ENCODE measurements around the gene KXD1. TPM values are rescaled to one million over a fixed set of nuclear protein-coding genes. Genes with fewer than 3 reads are reported as not detected.
"Not testable (repeated sequence)": the region's sequence is repeated elsewhere in the genome, so short reads cannot be mapped to it uniquely, and the experiment has no call there.

Gene KXD1
- total and polyA plus RNA-seq, 8 donors, result 30.8 to 513 (median 77.8) TPM

- peak; percentile 100 for DNase-seq
- Histone ChIP-seq H3K4me1 (peaks cover 18 to 37% (median 33%) of the 10 kb centered on the region in 4 donors), H3K9me3 (no peaks in the 10 kb centered on the region), H3K27me3 (no peaks in the 10 kb centered on the region), H3K4me3 (peak overlapping the region; percentile 73 to 99 (median 91)), H3K27ac (peak overlapping the region; percentile 97 to 100 (median 99)), H3K36me3 (no peaks in the 10 kb centered on the region)
- WGBS, 5 donors, result 1 to 2% (median 1%) methylated on average over 37 to 51 of the region's 51 CpGs
- TF ChIP-seq CTCF (IDR thresholded peaks at IDR 0.05) (peak in 1 of 7 experiments; percentile 30), POLR2A (IDR thresholded peaks at IDR 0.05) (no peak), POLR2AphosphoS5 (IDR thresholded peaks at IDR 0.05) (peak; percentile 42 to 86 (median 50)), EP300 (IDR thresholded peaks at IDR 0.05) (no peak)
- intact Hi-C loops (cut with DNase I; ENCODE audit: low total_unique reads), result no loop called here
Measured at GRCh38 chr19:18522124-18522861, 35.4 kb upstream of the KXD1 start.

GRCh38 chr19:18522862-18523440 is 34.7 kb upstream of the KXD1 start:
- H3K4me1 ChIP-seq, result peaks cover 18 to 32% (median 30%) of the 10 kb centered on the region in 4 donors
- H3K9me3 ChIP-seq; DNase-seq; H3K36me3 ChIP-seq; intact Hi-C loops (cut with DNase I; ENCODE audit: low total_unique reads); H3K27me3 ChIP-seq: not testable (repeated sequence)
- peak overlapping the region in 2 of 4 donors; percentile 6 to 16 for H3K4me3 ChIP-seq
- peak overlapping the region; percentile 35 to 100 (median 60) for H3K27ac ChIP-seq
- 59 to 70% (median 61%) methylated on average over 19 of the region's 19 CpGs for WGBS, 5 donors

DNA sequence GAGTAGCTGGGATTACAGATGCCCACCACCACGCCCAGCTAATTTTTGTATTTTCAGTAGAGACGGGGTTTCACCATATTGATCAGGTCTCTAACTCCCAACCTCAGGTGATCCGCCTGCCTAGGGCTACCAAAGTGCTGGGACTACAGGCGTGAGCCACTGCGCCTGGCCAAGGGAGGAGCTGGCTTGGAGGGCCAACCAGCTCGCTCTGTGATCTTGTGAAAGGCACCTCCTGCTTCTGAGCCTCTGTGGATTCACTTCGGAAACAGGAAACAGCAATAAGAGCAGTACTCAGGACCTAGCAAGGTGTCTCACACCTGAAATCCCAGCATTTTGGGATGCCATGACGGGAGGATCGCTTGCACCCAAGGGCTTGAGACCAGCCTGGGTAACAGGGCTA is 33.8 kb upstream of the KXD1 start:
- intact Hi-C loops (cut with DNase I; ENCODE audit: low total_unique reads), result no loop called here
- WGBS, 5 donors, result 79 to 92% (median 90%) methylated on average over 9 of the region's 9 CpGs
- Histone ChIP-seq H3K4me3 (no peak overlapping the region), H3K27me3 (no peaks in the 10 kb centered on the region), H3K4me1 (peaks cover 15 to 29% (median 24%) of the 10 kb centered on the region in 4 donors), H3K9me3 (no peaks in the 10 kb centered on the region), H3K36me3 (no peaks in the 10 kb centered on the region), H3K27ac (no peak overlapping the region)
- TF ChIP-seq POLR2AphosphoS5 (IDR thresholded peaks at IDR 0.05) (no peak), EP300 (IDR thresholded peaks at IDR 0.05) (no peak), POLR2A (IDR thresholded peaks at IDR 0.05) (no peak), CTCF (IDR thresholded peaks at IDR 0.05) (no peak)
- no peak for DNase-seq

GRCh38 chr19:18526316-18526715 is 31.4 kb upstream of the KXD1 start:
- 81 to 90% (median 87%) methylated on average over 9 of the region's 9 CpGs for WGBS, 5 donors
- Histone ChIP-seq H3K4me3 (no peak overlapping the region), H3K9me3 (no peaks in the 10 kb centered on the region), H3K36me3 (peaks cover 2 to 15% (median 10%) of the 10 kb centered on the region in 4 donors), H3K27me3 (no peaks in the 10 kb centered on the region), H3K4me1 (peaks cover 5 to 6% (median 6%) of the 10 kb centered on the region in 4 donors), H3K27ac (no peak overlapping the region)
- intact Hi-C loops (cut with DNase I; ENCODE audit: low total_unique reads), result no loop called here
- TF ChIP-seq POLR2A (IDR thresholded peaks at IDR 0.05) (no peak), POLR2AphosphoS5 (IDR thresholded peaks at IDR 0.05) (no peak), CTCF (IDR thresholded peaks at IDR 0.05) (no peak), EP300 (IDR thresholded peaks at IDR 0.05) (no peak)
- DNase-seq, result no peak

DNA sequence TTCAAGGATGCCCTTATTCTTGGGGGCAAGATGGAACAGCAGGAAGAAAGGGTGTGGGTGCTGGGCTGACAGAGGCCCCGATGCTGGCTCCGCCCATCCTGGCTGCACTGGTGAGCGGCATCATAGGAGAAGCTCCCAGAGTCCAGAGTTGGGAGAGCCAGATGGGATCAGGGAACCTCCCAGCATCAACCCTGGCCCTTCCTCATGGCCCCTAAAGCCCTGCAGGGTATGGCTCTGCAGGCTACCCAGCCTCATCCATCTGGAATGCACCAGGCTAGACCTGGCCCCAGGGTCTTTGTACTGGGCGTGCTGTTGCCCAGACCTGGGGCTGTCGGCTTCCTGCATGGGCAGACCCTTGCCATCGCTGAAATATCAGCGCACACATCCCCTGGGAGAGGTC is 27.9 kb upstream of the KXD1 start:
- H3K4me3 ChIP-seq, result no peak overlapping the region
- no peak for DNase-seq
- H3K27ac ChIP-seq, result no peak overlapping the region
- WGBS, 5 donors, result 69 to 83% (median 77%) methylated on average over 7 of the region's 7 CpGs
- H3K9me3 ChIP-seq, result no peaks in the 10 kb centered on the region
- intact Hi-C loops (cut with DNase I; ENCODE audit: low total_unique reads), result no loop called here
- no peaks in the 10 kb centered on the region for H3K27me3 ChIP-seq
- H3K36me3 ChIP-seq, result peaks cover 15 to 49% (median 42%) of the 10 kb centered on the region in 4 donors
- no peak for TF ChIP-seq CTCF (IDR thresholded peaks at IDR 0.05)
- H3K4me1 ChIP-seq, result no peaks in the 10 kb centered on the region
